K562 (cell line): ENCODE measurements around the gene CASKIN1.

Source experiments
- ATF3 ChIP-seq, 2 experiments: fragments of 450-650 bp in 1 of 2; sonication (generic) in 1 of 2; formaldehyde crosslinking in 1 of 2; IDR thresholded peaks in 1 of 2; conservative IDR thresholded peaks in 1 of 2; 2 replicates each; pipeline versions ENCODE4 v1.6.1 to v1.8.1; 2016 to 2023; ENCODE audit warnings: mild to moderate bottlenecking in 2 of 2, moderate library complexity in 2 of 2, inconsistent platforms in 1 of 2, missing genetic modification reagents in 1 of 2
- ESRRA ChIP-seq: fragments of 450-650 bp; IDR thresholded peaks from 2 replicates; pipeline ENCODE4 v1.6.1; 2014; ENCODE audit warnings: low read depth, mild to moderate bottlenecking, moderate library complexity, borderline replicate concordance
- FOS ChIP-seq: IDR thresholded peaks from 3 replicates; pipeline ENCODE4 v1.6.1; 2011; ENCODE audit not compliant: insufficient read length; ENCODE audit errors: extremely low read depth
- NRF1 ChIP-seq, 2 experiments: fragments of 450-650 bp; IDR thresholded peaks in 1 of 2; conservative IDR thresholded peaks in 1 of 2; 2 replicates each; pipeline ENCODE4 v1.6.1; 2014; ENCODE audit warnings: mild to moderate bottlenecking in 2 of 2
- RFX5 ChIP-seq: IDR thresholded peaks from 2 replicates; pipeline ENCODE4 v1.6.1; 2011; ENCODE audit warnings: low read depth, mild to moderate bottlenecking, improper control_type of control experiment, low read length
- RNF2 ChIP-seq: sonication (generic); IDR thresholded peaks from 2 replicates; pipeline ENCODE4 v1.6.1; 2016
- SIN3A ChIP-seq, 2 experiments: fragments of 150-350 bp in 1 of 2; IDR thresholded peaks; 2 replicates each; pipeline ENCODE4 v1.6.1; 2011 to 2016; ENCODE audit warnings: borderline replicate concordance in 2 of 2, low read depth in 2 of 2, low read length in 2 of 2, mild to moderate bottlenecking in 2 of 2, moderate library complexity in 2 of 2; ENCODE audit not compliant: control insufficient read depth in 1 of 2
- SMARCA5 ChIP-seq: fragments of 450-650 bp; IDR thresholded peaks from 2 replicates; pipeline ENCODE4 v1.6.1; 2016
- ZNF124 ChIP-seq: sonication (generic); formaldehyde crosslinking; IDR thresholded peaks from 2 replicates; pipeline ENCODE4 v1.8.1; 2022; ENCODE audit warnings: missing genetic modification reagents
- ZNF280B ChIP-seq: fragments of 250-450 bp; sonication (Bioruptor Pico); IDR thresholded peaks from 2 replicates; pipeline ENCODE4 v1.5.1; 2021; ENCODE audit warnings: mild to moderate bottlenecking
- TF ChIP-seq, protein P1 (sequence below), 3 experiments: IDR thresholded peaks in 2 of 3; conservative IDR thresholded peaks in 1 of 3; 2 replicates each; pipeline ENCODE4 v1.5.1; 2011 to 2012; ENCODE audit warnings: low read length in 3 of 3, mild to moderate bottlenecking in 3 of 3, control low read depth in 2 of 3, improper control_type of control experiment in 1 of 3, inconsistent platforms in 1 of 3, low read depth in 1 of 3, mixed read lengths in 1 of 3, moderate library complexity in 1 of 3; ENCODE audit not compliant: insufficient read depth in 2 of 3
- TF ChIP-seq, protein P2 (sequence below): fragments of 450-650 bp; IDR thresholded peaks from 2 replicates; pipeline ENCODE4 v1.6.1; 2018; ENCODE audit warnings: mild to moderate bottlenecking, low read depth; ENCODE audit not compliant: partially characterized antibody

DNA sequence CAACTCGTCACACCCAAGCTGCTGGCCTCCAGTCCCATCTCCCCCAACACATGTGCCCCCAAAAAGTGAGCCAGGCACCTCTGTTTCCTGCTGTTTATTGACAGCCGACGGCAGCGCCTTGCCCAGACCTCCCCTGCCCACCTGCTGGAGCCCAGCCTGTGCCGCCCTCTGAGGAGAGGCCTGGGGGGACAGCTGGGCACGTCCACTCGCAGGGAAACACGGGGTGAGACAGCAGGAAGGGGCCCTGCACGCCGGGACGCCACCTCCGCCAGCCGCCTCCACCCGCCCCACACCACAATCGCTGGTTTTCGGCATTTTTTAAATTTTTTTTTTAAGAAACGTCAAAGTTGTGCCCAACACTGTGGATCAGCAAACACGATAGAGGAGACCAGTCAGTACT lies 19.3 kb downstream of the CASKIN1 start:
- TF ChIP-seq ZNF124 (no peak), NRF1 (conservative IDR thresholded peaks at IDR 0.05 in 1 of 2, IDR thresholded peaks at IDR 0.05 in 1 of 2) (no peak), SIN3A (IDR thresholded peaks at IDR 0.05; ENCODE audit: borderline replicate concordance in 2 of 2, control insufficient read depth in 1 of 2, low read depth in 2 of 2, low read length in 2 of 2) (no peak), RFX5 (no peak), ESRRA (no peak), FOS (no peak), ZNF280B (CRISPR knock-in tag) (no peak), SMARCA5 (no peak), ATF3 (IDR thresholded peaks at IDR 0.05) (no peak), ATF3 (CRISPR knock-in tag; conservative IDR thresholded peaks at IDR 0.05) (no peak), RNF2 (no peak)
- TF ChIP-seq, protein P1, sequence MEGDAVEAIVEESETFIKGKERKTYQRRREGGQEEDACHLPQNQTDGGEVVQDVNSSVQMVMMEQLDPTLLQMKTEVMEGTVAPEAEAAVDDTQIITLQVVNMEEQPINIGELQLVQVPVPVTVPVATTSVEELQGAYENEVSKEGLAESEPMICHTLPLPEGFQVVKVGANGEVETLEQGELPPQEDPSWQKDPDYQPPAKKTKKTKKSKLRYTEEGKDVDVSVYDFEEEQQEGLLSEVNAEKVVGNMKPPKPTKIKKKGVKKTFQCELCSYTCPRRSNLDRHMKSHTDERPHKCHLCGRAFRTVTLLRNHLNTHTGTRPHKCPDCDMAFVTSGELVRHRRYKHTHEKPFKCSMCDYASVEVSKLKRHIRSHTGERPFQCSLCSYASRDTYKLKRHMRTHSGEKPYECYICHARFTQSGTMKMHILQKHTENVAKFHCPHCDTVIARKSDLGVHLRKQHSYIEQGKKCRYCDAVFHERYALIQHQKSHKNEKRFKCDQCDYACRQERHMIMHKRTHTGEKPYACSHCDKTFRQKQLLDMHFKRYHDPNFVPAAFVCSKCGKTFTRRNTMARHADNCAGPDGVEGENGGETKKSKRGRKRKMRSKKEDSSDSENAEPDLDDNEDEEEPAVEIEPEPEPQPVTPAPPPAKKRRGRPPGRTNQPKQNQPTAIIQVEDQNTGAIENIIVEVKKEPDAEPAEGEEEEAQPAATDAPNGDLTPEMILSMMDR (IDR thresholded peaks at IDR 0.05 in 2 of 3, conservative IDR thresholded peaks at IDR 0.05 in 1 of 3; ENCODE audit: insufficient read depth in 2 of 3, low read depth in 1 of 3, low read length in 3 of 3): no peak
- TF ChIP-seq, protein P2, sequence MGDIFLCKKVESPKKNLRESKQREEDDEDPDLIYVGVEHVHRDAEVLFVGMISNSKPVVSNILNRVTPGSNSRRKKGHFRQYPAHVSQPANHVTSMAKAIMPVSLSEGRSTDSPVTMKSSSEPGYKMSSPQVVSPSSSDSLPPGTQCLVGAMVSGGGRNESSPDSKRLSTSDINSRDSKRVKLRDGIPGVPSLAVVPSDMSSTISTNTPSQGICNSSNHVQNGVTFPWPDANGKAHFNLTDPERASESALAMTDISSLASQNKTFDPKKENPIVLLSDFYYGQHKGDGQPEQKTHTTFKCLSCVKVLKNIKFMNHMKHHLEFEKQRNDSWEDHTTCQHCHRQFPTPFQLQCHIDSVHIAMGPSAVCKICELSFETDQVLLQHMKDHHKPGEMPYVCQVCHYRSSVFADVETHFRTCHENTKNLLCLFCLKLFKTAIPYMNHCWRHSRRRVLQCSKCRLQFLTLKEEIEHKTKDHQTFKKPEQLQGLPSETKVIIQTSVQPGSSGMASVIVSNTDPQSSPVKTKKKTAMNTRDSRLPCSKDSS: no peak
